GM21529 (cell line): ENCODE data around the gene CNKSR3.

Experiments used
- ATAC-seq: cut with Tn5 transposase; IDR thresholded peaks from one replicate; pipeline ENCODE4 v1.9.1; 2021; ENCODE audit not compliant: unreplicated experiment

The CNKSR3 gene

DNA sequence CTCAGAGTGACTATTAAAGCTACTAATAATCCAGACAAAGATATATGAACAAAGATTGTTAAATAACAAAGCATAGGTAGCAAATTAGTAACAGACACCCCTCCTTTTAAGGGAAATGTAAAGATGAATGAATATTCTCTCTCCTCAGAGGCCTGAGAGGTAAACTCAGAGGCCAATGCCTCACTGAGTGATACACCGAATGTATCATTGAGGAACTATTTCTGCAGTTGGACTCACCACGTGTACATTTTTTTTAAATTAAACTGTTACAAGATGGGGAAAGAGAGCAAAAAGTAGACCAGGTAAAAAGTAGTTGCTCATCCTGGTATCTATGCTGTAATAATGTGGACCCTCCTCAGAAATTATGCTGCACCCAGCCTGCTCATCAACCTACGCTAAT is 81.6 kb downstream of the CNKSR3 start:
- no peak for ATAC-seq

GRCh38 chr6:154427446-154427845 is 83.0 kb downstream of the CNKSR3 start:
- ATAC-seq = no peak

DNA sequence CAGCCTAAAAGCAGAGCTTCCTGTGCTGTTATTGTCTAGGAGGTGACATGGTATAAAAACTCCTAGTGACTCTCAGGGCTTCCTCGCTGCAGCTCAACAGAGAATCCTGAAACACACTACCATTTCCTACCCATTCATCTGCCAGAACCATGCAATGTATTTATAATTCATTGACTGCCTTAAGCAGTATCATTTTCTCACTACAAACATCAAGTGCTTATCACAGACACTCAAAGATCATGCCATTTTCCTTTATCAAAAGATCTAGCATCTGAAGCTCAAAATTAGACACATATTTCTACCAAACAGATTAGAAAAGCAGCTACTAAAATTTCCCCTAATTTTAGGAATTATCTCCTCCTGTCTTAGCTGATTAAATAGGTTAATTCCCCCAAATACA is 83.5 kb downstream of the CNKSR3 start:
- no peak for ATAC-seq

DNA sequence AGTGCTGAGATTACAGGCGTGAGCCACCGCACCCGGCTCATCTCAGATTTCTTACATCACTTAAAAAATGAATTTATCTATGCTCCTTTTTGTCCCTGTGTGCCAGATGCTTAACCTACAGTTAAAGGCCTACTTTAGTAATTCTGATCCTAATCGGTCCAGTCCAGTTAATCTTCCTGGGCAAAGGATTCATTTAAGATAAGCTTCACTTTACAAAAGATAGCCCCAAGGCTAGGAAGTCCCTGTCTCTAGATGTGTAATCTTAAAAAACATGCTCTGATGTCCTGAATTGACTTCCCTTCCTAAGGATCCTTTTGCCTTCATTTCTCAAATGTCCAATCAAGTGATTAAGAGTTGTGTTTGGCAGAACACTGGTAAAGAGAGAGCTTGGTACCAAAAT is 85.5 kb downstream of the CNKSR3 start:
- ATAC-seq = no peak

GRCh38 chr6:154414021-154414813 is 96.3 kb downstream of the CNKSR3 start:
- ATAC-seq = peak; percentile 46

DNA sequence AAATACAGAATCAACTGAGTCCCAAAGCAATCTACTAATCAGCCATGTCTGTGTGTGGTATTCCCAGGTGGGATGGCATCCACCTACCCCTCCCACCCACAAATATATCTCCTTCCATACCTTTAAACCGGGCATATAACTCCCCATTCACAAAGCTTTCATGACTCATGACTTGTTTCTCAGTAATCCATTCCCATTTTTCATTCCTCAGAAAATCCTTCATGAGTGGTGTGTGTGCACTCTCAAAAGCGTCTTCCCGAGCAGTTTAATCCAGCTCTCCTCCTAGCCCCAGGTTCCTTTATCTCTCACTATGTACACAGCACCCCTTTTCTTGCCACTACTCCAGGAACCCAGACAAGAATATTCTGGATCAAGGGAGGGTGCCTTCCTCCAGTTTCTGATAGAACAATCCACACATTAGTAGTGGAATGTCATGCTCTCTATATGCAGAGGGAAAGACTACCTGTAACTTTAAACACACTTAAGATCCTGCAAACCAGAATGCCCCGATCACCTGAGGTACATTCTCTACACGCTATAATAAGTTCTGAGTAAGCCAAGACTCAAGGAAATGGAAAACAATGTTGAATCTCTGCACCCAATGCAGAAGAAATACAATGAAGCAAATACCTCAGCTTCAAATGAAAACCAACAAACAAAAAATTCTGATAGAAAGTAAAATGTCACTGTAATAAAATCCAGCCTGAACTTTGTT is 98.2 kb downstream of the CNKSR3 start:
- no peak for ATAC-seq

GRCh38 chr6:154411076-154411475 is 99.4 kb downstream of the CNKSR3 start:
- no peak for ATAC-seq

DNA sequence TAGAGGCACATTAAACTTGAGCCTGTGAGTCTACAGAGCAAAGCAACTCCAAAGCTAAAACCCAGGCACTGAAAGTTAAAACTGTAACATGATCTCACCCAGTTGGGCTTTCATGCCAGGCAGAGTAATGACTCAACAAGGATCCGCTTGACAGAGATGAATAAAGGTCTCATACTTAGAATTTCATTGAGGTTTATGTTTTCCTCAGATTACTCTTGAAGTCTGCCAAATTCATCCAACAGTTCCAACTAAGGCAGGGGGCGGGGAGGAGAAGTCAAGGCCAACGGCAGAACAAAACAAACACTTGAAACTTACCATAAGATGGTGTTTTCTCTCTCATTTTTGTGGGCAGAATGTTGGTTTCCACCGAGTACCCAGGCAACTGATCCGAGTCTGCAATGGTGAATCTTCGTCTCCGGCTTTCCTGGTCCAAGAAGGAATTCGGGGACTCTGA is 99.8 kb downstream of the CNKSR3 start:
- peak; percentile 48 for ATAC-seq

- no peak for ATAC-seq
Measured at GRCh38 chr6:154408891-154409500, 101.5 kb downstream of the CNKSR3 start.

DNA sequence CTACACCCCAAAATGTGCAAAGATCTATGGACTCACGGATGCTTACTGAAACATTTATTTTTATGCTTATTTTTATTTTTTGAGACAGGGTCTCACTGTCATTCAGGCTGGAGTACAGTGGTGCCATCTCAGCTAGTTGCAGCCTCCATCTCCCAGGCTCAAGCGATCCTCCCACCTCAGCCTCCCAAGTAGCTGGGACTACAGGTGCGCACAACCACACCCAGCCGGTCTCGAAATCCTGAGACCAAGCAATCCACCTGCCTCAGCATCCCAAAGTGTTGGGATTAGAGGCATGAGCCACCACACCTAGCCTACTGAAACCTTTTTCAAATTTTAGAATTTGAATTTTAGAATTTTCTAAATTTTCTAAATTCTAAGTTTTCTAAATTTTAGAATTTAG is 103.0 kb downstream of the CNKSR3 start:
- no peak for ATAC-seq

DNA sequence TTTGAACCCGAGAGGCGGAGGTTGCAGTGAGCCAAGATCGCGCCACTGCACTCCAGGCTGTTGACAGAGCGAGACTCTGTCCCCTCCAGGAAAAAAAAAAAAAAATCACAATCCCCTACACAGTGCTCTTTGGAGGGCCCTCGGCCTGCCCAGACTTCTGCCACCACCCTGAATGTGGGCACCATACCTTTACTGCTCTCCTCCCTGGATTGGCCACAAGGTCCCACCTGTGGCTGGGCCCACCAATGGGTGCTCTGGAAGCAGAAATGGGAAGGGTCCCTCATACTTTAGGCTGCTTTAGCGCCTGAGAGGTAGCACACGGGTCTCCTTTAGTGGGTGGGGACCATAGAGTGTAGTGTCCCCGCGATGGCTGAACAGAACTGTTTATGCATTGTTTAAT is 103.6 kb downstream of the CNKSR3 start:
- ATAC-seq = no peak

- ATAC-seq = no peak
Measured at GRCh38 chr6:154406301-154406700, 104.2 kb downstream of the CNKSR3 start.

GRCh38 chr6:154404791-154405400 is 105.6 kb downstream of the CNKSR3 start:
- ATAC-seq = no peak

DNA sequence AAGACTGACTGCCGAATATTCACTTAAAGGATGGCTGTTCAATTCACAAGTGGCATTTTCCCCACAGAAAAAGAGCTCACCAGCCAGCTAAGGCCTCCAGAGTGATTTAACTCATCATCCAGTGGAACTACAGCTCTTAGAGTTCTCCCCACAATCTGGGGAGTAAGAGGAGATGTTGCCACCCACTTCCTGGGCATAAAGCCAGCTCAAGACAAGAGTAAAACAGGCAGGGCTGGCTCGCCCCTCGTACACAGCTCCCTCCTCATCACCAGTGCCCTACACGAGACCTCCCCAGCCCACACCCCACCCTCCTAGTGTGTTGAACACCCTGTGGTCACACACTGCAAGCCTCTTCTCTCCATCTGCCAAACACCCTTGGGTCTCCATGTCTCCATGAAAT is 106.7 kb downstream of the CNKSR3 start:
- no peak for ATAC-seq

DNA sequence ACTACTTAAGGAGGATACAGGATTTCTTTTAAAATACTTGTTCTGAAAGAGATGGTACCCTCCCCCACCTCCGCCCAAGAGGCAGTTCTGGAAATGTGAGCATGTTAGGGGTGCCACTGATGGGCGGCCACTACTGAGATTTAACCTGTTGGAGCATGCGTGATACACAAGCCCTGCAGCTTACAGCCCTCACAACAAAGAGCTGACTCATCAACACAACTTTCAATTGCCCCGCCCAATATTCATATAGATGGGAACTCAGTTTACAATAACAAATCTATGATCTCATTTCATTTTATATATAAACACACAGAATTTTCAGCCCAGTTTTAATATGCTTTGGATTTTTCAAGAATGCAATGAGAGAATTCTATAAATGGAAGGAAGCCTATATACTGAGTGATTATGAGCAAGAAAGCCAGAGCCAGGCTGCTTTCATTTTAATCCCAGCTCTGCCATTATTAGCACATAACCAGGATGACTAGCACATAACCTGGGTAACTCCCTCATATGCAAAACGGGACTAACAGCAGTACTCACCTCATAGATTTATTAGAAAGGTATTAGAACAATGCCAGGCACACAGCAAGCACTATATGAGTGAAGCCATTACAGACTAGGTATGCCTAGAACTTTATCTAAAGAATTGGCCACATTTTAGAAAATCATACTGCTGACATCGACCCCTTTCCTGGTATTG is 108.3 kb downstream of the CNKSR3 start:
- ATAC-seq = no peak

DNA sequence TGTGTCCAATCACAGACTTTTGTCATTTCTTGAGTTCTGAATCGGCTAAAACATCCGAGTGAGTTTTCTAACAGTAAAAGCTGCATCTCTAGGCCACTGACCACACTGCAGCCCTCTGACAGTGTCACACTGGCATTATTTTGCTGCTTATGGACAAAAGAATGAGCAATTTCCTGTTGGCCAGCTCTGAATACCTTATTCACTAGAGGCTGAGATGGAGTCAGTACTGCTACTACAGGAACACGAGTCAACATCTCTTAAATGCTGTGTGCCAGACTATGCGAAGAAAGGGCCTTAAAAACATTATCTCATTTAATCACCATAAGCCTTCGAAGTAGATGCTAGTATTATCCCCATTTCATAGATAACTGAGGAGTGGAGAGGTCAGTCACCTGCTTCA is 111.4 kb downstream of the CNKSR3 start:
- ATAC-seq = no peak

DNA sequence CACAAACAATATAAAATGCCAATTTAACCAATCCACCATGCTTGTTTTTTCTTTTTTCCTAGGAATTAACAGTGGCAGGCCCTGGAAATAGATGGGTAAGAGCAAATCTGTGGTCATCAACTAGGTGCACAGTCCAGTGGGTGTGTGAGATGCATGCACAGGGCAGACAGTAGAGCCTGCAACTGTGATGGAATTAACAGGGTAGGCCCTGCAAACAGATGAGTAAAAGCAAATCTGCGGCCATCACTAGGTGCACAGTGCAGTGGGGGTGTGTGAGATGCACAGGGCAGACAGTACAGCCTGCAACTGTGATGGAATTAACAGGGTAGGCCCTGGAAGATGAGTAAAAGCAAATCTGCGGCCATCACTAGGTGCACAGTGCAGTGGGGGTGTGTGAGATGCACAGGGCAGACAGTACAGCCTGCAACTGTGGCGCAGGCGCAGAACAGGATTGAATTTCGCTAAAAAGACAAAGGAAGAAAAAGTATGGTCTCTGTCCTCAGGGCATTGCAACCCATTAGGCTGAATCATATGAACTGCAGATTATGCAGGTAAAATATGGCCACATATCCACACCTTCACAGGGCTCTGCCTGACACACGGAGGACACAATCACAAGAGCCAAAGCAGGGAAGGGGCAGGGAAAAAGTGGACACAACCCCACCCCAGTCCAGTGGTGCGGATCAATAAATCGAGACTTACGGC is 112.8 kb downstream of the CNKSR3 start:
- no peak for ATAC-seq

DNA sequence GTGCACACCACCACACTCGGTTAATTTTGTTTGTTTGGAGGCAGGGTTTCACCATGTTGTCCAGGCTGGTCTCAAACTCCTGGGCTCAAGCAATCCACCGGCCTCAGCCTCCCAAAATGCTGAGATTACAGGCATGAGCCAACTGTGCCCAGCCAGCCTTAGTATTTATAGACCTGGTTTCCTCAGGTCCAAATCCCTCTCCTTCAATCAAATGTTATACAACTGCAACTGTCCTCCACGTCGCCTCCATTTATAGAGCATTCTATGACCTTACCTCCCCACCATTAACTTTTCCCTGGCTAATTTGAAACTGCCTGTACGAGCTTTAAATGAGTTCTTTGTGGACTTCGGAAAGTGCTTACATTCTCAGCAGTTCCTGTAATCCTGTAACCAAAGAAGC is 114.6 kb downstream of the CNKSR3 start:
- ATAC-seq = no peak

- no peak for ATAC-seq
Measured at GRCh38 chr6:154395316-154395715, 115.2 kb downstream of the CNKSR3 start.

DNA sequence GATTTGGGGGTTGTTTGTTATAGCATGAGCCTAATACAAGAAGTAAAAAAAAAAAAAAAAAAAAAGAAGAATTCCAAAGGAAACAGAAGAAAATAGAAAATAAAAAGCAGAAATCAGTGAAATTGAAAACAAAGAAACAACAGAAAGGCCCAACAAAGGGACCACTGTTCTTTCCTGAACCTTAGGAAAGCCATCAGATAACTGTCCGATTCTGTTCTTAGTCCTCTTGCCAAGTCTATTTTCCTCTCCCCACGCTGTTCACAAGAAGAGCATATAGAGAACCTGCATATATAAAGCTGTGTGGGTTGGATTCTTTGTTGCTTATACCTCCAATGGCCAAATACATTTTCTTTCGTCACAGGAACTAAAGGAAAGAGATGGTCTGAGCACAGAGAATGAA is 115.9 kb downstream of the CNKSR3 start:
- no peak for ATAC-seq
